NCI-H526 treated with DMSO at 0.1 percent for 48 hours (cell line): ENCODE results near the gene RPS6KA5.
"Not testable (repeated sequence)": the region's sequence is repeated elsewhere in the genome, so short reads cannot be mapped to it uniquely, and the experiment has no call there.

Source experiments
- DNase-seq: peaks from one replicate; lab custom pipeline; 2025; lab: John Stamatoyannopoulos, UW

Gene RPS6KA5

GRCh38 chr14:91027561-91027960, 32.9 kb downstream of the RPS6KA5 start:
- DNase-seq: no peak

GRCh38 chr14:91022622-91023028, 37.8 kb downstream of the RPS6KA5 start:
- DNase-seq: not testable (repeated sequence)

- no peak for DNase-seq
These were observed 38.3 kb downstream of the RPS6KA5 start for GRCh38 chr14:91021991-91022621.

GRCh38 chr14:91021115-91021514, 39.3 kb downstream of the RPS6KA5 start:
- no peak for DNase-seq

- DNase-seq: peak; percentile 73
These were observed 40.8 kb downstream of the RPS6KA5 start for GRCh38 chr14:91019673-91020072.

GRCh38 chr14:91018481-91018880, 42.0 kb downstream of the RPS6KA5 start:
- DNase-seq: no peak

- DNase-seq: no peak
These were observed 43.5 kb downstream of the RPS6KA5 start for GRCh38 chr14:91016800-91017410.

GRCh38 chr14:91015435-91015834, 45.0 kb downstream of the RPS6KA5 start:
- DNase-seq: no peak

- no peak for DNase-seq
These were observed 48.4 kb downstream of the RPS6KA5 start for GRCh38 chr14:91012045-91012444.

GRCh38 chr14:91010153-91010533, 50.3 kb downstream of the RPS6KA5 start:
- no peak for DNase-seq

GRCh38 chr14:91009501-91010152, 50.8 kb downstream of the RPS6KA5 start:
- DNase-seq: no peak

GRCh38 chr14:91008759-91009409, 51.6 kb downstream of the RPS6KA5 start:
- no peak for DNase-seq

- no peak for DNase-seq
These were observed 54.7 kb downstream of the RPS6KA5 start for GRCh38 chr14:91005716-91006115.

GRCh38 chr14:91004987-91005386, 55.5 kb downstream of the RPS6KA5 start:
- no peak for DNase-seq

GRCh38 chr14:90999299-90999698, 61.1 kb downstream of the RPS6KA5 start:
- no peak for DNase-seq

GRCh38 chr14:90996967-90997366, 63.5 kb downstream of the RPS6KA5 start:
- no peak for DNase-seq

- DNase-seq: no peak
These were observed 64.7 kb downstream of the RPS6KA5 start for GRCh38 chr14:90995785-90996184.

- no peak for DNase-seq
These were observed 66.6 kb downstream of the RPS6KA5 start for GRCh38 chr14:90993792-90994191.

GRCh38 chr14:90991690-90992443, 68.6 kb downstream of the RPS6KA5 start:
- DNase-seq: no peak

GRCh38 chr14:90990141-90990540, 70.3 kb downstream of the RPS6KA5 start:
- DNase-seq: no peak

GRCh38 chr14:90987140-90987539, 73.3 kb downstream of the RPS6KA5 start:
- no peak for DNase-seq

GRCh38 chr14:90986510-90986909, 73.9 kb downstream of the RPS6KA5 start:
- peak; percentile 54 for DNase-seq
